ENCODE results near the gene CABP2.

CABP2 gene

DNA sequence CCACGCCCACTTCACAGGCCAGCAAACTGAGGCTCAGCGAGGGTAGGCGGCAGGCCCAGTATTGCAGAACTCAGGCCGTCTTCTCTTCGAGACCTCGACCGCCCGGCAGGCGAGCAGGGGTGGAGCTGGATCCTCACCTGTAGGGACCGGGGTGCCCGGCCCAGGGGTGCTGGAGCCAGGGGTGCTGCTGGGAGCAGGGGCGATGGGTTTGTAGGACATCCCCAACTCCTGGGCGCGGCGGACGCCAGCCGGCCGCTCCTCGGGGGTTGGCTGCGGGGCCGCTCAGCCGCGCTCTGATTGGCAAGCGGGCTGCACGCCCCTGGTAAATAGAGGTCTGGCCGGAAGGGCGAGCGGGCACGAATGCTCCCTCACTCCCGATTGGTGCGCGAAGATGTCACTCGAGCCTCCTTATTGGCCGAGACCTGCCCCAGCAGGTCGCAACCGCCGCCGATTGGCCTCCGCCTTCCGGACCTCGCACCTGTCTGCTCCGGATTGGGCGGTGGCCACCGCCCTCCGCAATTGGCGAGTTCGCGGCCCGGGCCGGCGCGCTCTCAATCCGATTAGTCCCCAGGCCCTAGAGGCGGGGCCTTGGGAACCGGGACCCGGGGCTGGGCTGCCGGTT, 15.3 kb downstream of the CABP2 start, which contains the start of gene CDK2AP2:
Gene CDK2AP2, minus strand, starts transcription at position 299 of the 622 bp plus-strand sequence. Its CDS starts 80 bp downstream, at position 219.
- TF ChIP-seq, protein P1, sequence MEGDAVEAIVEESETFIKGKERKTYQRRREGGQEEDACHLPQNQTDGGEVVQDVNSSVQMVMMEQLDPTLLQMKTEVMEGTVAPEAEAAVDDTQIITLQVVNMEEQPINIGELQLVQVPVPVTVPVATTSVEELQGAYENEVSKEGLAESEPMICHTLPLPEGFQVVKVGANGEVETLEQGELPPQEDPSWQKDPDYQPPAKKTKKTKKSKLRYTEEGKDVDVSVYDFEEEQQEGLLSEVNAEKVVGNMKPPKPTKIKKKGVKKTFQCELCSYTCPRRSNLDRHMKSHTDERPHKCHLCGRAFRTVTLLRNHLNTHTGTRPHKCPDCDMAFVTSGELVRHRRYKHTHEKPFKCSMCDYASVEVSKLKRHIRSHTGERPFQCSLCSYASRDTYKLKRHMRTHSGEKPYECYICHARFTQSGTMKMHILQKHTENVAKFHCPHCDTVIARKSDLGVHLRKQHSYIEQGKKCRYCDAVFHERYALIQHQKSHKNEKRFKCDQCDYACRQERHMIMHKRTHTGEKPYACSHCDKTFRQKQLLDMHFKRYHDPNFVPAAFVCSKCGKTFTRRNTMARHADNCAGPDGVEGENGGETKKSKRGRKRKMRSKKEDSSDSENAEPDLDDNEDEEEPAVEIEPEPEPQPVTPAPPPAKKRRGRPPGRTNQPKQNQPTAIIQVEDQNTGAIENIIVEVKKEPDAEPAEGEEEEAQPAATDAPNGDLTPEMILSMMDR (IDR thresholded peaks at IDR 0.05; ENCODE audit: low read depth, low read length), result no peak
- peak within 1 kb of the TSS; percentile 73 to 91 for H3K4me3 ChIP-seq (replicated peaks in 1 of 2; ENCODE audit: low read depth in 2 of 2, low read length in 2 of 2)
- DNase-seq (ENCODE audit: low read depth in 2 of 2), result peak; percentile 100

DNA sequence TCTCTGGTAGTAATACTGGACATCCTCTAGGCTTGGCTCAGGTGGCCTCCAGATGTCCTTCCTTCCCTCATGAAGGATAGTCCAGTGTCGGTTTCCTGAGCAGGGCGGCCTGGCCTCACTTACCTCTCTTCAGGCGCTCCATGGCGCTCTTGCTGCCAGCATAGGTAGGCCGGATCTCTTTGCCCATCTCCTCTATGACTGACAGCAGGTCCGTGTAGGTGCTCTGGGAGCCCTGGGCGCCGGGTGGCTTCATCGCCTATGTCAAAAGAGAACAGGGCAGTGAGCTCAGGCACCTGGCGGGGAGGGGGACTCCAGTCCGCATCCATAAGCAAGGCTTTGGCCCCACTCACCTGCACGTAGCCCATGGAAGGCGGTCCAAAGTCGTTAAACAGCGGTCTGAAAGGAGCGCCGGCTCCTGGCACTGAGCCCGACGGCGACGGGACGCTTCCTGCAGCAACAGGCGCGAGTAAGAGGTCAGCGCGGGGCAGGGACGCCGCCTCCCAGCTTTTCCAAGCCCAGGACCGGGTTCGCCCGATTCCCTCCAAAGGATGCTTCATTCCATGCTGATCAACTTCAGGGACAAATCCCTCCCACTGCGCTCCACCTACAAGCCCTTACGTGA, 15.9 kb downstream of the CABP2 start:
- H3K4me3 ChIP-seq (replicated peaks in 1 of 2; ENCODE audit: low read depth in 2 of 2, low read length in 2 of 2), result peak overlapping the region; percentile 73 to 91
- DNase-seq (ENCODE audit: low read depth in 2 of 2), result no peak
- TF ChIP-seq, protein P1 (IDR thresholded peaks at IDR 0.05; ENCODE audit: low read depth, low read length), result no peak

DNA sequence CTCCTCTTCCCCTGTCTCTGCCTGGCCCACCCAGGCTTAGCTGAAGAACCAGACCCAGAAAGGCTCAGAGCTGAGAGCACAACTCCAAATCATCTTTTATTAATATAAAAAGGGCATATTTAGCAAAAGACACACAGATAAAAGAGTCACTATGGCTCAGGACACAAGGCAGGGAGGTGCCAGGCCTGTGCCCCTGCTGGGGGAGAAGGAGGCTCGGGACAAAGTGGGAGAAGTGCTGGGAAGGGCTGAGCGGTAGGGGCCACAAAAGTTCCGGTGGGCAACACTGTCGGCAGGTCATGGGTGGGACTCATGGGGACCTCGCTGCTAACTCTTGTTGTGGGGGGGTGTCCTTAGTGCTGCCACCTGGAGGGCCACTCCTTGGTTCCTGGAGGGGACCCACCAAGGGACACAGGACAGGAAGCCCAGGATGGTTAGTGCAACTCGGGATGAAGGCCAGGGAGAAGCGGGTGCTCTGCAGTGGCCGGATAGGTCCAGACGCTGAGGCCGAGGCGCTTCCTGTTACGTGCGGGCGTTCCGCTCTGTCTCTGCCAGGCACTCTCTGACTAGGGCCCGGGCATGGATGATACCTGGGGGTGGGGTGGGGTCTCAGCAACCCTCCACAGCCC, 16.7 kb downstream of the CABP2 start:
- TF ChIP-seq, protein P1 (IDR thresholded peaks at IDR 0.05; ENCODE audit: low read depth, low read length), result no peak
- no peak for DNase-seq (ENCODE audit: low read depth in 2 of 2)
- H3K4me3 ChIP-seq (replicated peaks in 1 of 2; ENCODE audit: low read depth in 2 of 2, low read length in 2 of 2), result no peak overlapping the region

DNA sequence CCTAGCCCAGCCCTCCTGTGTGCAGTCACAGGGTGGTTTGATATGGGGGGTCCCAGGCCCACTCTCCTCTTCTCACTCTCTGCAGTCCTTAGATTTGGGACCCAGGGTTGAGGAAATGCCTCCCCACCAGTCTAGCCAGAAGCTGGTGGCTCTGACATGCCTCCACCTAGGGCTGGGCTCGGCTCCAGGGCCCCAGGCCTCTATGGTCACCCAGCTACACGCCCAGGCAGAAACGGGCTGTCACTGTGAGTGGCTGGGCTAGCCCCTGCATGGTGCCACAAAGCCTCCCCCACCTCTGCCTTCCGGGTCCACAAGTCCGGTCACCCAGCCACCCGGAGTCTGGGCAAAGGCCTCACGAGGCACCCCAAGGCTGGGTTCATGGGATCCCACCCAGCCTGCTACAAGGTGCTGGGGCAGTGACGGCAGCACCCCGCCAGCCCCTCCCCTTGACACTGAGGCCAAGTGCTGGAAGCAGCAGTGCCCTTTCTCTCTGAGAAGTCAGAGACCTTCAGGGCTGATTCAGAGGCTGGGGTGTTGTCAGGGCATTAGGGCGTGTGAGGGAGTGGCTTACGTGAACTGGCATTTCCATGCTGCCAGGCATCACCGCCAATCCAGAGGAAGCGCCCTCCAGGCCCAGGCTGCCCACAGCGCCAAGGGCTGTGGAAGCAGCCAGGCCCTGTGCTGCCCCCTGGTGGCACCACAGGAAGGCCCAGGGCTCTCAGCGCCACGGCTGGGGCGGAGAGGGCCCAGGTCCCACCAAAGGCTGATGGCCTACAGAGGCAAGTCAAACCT, 17.4 kb downstream of the CABP2 start:
- H3K4me3 ChIP-seq (replicated peaks in 1 of 2; ENCODE audit: low read depth in 2 of 2, low read length in 2 of 2), result peak overlapping the region; percentile 19 to 78
- TF ChIP-seq, protein P1 (IDR thresholded peaks at IDR 0.05; ENCODE audit: low read depth, low read length), result peak; percentile 99
- peak; percentile 91 to 94 for DNase-seq (ENCODE audit: low read depth in 2 of 2)

DNA sequence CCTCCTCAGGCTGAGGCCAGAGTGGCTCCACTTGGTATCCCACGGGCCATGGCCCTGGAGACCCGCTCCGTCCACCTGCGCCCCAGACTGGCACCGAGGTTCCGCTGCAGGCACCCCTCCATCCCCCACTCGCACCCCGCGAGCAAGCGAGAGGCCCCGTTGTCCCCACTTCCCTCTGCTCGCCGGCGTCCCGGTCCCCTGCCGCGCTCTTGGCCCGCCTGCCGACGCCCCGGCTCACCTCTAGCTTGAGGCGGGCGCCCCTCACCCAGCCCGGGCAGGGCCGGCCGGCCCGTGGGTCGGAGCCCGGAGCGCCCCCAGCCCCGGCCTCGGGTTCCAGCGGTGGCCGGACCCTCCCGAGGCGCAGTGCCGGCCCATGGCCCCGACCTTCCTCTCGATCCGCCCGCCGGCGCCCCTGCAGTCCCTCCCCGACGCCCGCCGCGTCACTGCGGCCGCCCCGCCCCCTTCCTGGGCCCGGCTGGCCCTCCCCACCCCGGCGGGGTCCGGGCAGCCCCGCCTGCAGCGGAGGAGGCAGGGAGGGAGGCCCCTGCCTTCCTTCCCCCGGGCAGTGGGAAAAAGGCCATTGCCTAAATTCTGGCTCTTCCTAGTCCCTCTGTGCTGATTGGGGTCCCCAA, 18.2 kb downstream of the CABP2 start, which contains the start of gene PITPNM1:
Gene PITPNM1, minus strand, starts transcription at position 414 of the 632 bp plus-strand sequence. CDS start 1,183 bp downstream, outside the sequence.
- peak; percentile 39 to 70 for DNase-seq (ENCODE audit: low read depth in 2 of 2)
- TF ChIP-seq, protein P1 (IDR thresholded peaks at IDR 0.05; ENCODE audit: low read depth, low read length), result no peak
- H3K4me3 ChIP-seq (replicated peaks in 1 of 2; ENCODE audit: low read depth in 2 of 2, low read length in 2 of 2), result peak within 1 kb of the TSS; percentile 78 to 83
